HS-5 (cell line): Measurements from ENCODE around the gene CRISP1.
"Not testable (repeated sequence)": the region's sequence is repeated elsewhere in the genome, so short reads cannot be mapped to it uniquely, and the experiment has no call there.

ENCODE experiments used
- DNase-seq: peaks from one replicate; pipeline ENCODE4 v3.0.0-alpha.2; 2012; ENCODE audit warnings: low read depth

The CRISP1 gene

DNA sequence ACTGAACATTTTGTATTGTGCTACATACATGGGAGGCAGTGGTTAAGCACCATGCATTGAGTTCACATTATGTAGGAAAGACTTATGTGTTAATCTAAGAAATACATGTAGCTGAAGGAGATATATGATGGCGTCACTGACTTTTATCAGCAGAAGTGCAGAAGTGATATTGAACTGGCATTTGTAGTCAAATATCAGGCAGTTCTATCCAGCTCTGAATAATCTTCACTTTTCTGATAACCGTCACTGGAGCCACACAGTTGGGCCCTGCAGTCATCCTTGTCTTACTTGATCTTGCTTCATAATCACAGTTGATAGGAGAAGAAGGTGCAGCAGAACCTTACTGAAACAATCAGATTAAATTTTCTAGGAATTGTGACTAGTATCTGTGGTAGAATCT is 26.4 kb downstream of the CRISP1 start:
- no peak for DNase-seq

DNA sequence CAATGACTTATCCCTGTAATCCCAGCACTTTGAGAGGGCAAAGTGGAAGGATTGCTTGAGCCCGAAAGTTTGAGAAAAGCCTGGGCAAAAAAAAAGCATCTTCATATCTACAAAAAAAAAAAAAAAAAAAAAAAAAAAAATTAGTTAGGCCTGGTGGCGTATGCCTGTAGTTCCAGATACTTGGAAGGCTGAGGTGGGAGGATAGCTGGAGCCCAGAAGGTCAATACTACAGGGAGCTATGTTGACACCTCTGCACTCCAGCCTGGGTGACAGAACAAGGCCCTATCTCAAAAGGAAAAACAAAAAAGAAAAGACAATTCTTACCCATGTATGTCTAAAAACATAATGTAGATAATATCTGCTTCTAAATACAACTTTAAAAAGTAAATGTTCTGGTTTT is 27.2 kb downstream of the CRISP1 start:
- no peak for DNase-seq

DNA sequence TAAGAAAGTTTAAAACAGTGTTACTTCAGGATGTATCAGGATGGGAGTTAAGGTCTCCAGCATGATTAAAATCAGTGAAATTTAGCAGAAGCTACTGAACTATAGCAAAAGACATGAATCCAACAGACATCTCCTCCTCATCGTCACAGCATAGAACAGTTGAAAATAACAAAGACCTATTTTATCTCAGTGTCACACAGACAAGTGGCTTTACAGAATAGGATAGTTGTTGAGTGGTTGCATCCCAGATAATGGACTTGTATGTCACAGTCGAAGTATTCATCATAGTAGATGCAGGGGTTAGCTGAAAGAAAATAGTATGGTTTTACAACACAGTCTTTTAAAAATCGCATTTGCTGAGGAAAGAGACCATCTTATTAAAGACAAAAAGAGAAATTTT is 31.2 kb downstream of the CRISP1 start:
- DNase-seq, result no peak

DNA sequence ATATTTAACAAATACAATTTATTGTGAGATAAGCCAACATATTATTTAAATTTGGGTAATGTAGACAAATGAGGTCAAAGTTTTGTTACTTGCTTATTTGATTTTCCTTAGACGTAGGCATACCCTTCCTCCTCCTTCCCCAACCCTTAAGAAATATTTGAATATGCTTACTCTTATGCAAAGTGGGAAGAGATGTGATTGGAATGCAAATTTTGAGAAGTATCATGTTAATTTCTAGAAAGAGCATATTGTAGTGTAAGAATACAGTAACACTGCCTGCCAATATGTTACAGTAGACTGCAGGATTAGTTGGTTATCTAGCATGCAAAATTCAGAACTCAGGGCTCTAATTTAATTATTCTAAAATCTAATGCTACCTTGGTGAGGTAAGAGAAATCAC is 32.9 kb downstream of the CRISP1 start:
- no peak for DNase-seq

DNA sequence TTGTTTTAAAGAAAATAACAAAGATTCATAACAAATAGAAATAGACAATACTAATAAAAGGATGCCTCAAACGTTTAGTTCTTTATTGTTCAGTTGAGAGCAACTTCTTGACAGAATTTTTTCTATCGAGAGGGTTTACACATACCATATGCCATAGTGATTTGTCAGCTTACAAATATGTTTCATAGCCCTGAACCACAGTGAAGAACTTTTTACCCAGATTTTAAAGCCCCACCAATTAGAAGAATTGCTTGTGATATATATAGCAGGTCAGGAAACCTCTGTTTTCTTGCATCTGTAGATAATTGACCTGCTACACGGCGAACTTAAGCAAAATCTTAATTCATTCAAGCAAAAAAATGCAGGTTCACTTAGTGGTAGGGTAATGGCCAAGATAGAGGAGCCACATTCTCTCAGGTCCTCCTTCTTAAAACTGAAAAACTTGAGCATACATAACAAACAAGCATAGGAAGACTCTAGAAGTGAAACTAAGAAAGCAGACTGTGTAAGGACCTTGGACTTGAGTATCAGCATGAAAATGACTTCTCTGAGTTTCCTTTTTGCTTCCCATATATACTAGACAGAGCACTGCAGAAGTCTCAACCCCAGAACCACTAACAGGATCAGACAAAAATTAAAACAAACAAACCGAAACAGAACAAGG is 39.5 kb downstream of the CRISP1 start:
- DNase-seq, result no peak

DNA sequence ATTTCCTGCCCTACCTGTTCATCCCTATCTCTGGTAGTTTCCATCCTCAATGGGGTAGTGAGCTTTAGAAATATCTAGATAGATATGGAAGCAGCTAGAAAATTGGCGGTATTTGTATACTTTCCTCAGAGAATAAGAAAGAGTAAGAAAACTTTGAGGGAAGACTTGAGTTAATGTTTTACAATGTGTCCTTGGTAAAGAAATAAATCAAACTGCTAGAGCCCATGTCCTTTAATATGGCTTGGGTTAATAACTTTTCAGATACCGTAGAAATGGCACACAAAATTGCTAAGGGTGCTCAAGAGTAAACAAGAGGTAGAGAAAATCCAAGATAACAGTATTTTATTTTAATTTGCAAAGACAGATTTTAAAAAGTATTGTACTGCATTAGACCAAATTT is 51.2 kb downstream of the CRISP1 start:
- no peak for DNase-seq

DNA sequence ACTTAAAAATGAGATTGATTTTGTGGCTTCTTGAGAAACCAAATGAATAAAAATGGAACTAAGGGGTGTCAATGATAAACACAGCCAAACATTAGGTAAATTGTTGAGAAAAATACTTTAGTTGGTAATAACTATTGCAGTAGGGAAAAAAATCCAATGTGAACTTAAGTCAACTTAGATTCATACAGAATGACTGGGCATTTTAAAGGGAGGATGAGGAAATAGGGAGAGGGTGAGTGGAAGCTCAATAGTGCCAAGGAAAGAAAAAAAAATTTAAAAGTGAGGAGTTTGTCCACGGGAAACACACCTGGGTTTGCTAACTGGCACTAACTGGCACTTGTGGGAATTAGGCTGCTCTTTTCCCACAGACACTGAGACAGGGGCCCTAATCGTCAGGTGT is 53.1 kb downstream of the CRISP1 start:
- no peak for DNase-seq

DNA sequence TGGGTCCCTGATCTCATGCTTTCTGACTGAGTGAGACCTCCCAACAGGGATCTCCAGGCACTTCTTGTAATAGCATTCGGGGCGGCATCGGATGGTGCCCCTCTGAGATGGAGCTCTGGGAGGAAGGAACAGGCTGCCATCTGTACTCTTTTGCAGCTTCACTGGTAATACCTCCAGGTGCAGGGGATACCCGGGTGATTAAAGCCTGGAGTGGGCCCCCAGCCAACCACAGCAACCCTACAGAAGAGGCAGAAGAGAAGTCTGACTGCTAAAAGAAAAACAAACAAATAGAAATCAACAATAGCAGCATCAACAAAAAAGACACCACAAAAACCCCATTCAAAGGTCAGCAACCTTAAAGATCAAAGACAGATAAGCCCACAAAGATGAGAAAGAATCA is 60.2 kb downstream of the CRISP1 start:
- DNase-seq, result no peak

DNA sequence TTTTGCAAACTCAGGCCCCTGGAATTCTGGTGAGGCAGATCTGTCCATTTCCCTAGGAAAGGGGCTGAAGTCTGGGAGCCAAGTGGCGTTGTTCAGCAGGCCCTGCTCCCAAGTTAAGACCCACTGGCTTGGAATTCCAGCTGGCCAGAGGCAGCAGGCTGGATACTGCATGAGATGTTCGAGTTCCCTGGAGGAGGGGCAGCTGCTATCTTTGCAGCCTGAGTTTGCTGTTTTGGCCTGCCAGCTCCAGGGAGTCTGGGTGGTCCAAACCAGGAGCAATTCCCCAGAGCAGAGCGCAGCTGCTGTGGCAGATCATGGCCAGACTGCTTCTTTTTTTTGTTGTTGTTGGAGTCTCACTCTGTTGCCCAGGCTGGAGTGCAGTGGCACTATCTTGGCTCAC is 61.1 kb downstream of the CRISP1 start:
- DNase-seq, result no peak

DNA sequence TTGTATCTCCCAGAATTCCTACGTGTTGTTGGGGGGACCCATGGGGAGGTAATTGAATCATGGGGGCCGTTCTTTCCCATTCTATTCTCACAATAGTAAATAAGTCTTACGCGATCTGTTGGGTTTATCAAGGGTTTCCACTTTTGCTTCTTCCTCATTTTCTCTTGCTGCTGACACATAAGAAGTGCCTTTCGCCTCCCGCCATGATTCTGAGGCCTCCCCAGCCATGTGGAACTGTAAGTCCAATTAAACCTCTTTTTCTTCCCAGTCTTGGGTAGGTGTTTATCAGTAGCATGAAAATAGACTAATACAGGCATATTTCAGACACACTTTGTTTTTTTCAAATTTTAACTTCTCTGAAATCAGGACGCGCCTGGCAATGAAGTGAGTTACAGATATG is 64.8 kb downstream of the CRISP1 start:
- DNase-seq, result no peak

DNA sequence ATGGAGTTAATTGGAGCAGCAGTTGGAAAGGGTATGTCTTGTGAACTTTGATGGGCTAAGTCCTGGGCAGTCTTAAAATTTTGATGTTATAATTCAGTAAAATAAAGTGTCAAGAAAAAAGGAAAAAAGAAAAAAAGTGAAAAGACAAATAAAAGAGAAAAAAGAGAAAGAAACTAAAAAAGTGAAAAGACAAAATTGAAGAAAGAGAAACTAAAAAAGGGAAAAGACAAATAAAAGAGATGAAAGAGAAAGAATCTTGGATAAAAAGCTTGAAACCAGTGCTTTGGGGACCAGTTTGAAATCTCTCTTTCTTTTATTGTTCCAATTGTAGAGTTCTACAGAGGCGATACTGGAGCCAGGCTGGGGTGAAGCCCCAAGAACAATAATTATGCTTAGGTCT is 67.2 kb downstream of the CRISP1 start:
- DNase-seq, result no peak

DNA sequence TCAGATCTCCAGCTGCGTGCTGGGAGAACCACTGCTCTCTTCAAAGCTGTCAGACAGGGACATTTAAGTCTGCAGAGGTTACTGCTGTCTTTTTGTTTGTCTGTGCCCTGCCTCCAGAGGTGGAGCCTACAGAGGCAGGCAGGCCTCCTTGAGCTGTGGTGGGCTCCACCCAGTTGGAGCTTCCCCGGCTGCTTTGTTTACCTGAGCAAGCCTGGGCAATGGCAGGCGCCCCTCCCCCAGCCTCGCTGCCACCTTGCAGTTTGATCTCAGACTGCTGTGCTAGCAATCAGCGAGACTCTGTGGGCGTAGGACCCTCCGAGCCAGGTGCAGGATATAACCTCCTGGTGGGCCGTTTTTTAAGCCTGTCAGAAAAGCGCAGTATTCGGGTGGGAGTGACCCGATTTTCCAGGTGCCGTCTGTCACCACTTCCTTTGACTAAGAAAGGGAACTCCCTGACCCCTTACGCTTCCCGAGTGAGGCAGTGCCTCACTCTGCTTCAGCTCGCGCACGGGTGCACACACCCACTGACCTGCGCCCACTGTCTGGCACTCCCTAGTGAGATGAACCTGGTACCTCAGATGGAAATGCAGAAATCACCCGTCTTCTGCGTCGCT is 69.4 kb downstream of the CRISP1 start:
- DNase-seq, result not testable (repeated sequence)

DNA sequence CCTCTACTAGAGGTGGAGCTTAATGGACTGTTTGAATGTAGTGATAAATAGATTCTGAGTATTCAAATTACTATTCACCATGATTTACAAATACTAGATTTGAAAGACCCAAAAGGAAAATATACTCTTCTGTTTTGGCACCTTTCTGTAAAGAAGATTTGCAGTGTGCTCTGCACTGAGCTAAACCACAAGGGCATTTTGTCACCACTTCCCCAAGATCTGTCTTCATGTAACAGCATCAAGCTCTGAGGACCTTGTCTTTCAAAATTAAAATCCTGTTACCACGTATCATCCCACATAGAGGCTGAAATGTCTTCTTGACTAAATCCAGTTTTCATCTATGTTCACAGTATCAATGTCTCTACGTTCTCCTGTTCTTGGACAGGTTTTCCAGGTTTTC is 76.0 kb downstream of the CRISP1 start:
- no peak for DNase-seq

DNA sequence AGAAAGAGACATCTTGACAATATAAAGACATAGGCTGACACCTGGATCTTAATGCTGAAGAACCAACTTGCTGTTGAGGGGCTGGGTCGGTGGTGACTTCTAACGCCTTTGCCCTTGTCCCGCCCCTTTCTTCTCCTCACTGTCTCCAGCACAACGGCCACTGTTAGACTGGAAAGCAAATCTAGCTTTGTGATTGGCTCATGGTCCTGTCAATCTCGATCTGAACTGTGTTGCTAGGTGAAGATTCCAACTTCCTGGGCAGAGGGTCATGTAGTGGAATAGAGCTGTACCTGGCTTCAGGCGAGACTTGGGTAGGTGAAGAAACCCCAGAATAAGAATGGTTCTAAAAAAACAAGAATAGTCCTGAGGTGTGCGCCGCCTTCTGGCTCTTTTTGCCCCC is 79.2 kb downstream of the CRISP1 start, which contains the start of gene PGK2:
PGK2 (minus strand) TSS at position 110 of the 400 bp plus-strand sequence; CDS start at position 12, 98 bp downstream.
- no peak for DNase-seq

DNA sequence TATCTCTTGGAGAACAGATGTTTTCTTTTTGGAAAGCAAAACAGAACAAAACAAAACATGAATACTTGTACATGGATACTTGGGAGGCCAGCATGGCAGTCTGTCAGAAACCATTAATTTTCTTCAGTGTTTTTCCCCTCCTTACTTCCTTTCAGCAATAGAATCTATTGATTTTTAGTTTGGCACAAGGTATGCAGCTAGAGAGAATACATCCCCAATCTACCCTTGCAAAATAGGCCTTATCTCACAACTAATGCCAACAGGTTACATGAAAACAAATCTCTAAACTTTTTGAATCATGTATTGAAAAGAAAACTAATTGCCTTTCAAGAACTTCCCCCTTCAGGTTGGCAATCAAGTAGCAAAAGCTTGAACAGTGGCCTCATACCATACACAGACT is 82.1 kb downstream of the CRISP1 start:
- DNase-seq, result no peak
